Measurements from ENCODE around the gene AKAP9.
"Not testable (repeated sequence)": the region's sequence is repeated elsewhere in the genome, so short reads cannot be mapped to it uniquely, and the experiment has no call there.

AKAP9 gene

DNA sequence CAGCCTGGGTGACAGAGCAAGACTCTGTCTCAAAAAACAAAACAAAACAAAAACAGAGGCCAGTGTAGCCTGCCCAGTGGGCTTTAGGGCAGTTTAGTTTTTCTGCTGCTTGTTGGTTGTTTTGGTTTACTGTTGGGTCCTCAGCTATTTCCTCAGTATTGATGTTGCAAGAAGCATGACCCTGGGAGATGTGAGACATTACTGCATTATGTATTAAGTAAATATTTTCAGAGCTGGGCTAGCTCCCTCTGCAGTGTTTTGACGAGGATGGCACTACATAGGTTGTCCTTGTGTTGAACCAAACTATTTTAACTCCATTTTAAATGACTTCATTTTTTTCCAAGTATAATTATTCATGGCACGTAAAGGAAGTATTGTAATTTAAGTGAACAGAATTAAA lies 4.8 kb downstream of the AKAP9 start:
- Histone ChIP-seq H3K9me3 (no peaks in the 10 kb centered on the region), H3K4me1 (ENCODE audit: control insufficient read depth in 1 of 2, insufficient read depth in 1 of 2, low read depth in 1 of 2, low read length in 1 of 2) (peaks cover 22 to 33% of the 10 kb centered on the region in 2 experiments), H3K27ac (peak overlapping the region; percentile 28), H3K4me3 (ENCODE audit: low read depth in 1 of 2, low read length in 1 of 2) (no peak overlapping the region), H3K27me3 (no peaks in the 10 kb centered on the region), H3K36me3 (no peaks in the 10 kb centered on the region)
- TF ChIP-seq, protein P1, sequence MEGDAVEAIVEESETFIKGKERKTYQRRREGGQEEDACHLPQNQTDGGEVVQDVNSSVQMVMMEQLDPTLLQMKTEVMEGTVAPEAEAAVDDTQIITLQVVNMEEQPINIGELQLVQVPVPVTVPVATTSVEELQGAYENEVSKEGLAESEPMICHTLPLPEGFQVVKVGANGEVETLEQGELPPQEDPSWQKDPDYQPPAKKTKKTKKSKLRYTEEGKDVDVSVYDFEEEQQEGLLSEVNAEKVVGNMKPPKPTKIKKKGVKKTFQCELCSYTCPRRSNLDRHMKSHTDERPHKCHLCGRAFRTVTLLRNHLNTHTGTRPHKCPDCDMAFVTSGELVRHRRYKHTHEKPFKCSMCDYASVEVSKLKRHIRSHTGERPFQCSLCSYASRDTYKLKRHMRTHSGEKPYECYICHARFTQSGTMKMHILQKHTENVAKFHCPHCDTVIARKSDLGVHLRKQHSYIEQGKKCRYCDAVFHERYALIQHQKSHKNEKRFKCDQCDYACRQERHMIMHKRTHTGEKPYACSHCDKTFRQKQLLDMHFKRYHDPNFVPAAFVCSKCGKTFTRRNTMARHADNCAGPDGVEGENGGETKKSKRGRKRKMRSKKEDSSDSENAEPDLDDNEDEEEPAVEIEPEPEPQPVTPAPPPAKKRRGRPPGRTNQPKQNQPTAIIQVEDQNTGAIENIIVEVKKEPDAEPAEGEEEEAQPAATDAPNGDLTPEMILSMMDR (IDR thresholded peaks at IDR 0.05), result no peak

DNA sequence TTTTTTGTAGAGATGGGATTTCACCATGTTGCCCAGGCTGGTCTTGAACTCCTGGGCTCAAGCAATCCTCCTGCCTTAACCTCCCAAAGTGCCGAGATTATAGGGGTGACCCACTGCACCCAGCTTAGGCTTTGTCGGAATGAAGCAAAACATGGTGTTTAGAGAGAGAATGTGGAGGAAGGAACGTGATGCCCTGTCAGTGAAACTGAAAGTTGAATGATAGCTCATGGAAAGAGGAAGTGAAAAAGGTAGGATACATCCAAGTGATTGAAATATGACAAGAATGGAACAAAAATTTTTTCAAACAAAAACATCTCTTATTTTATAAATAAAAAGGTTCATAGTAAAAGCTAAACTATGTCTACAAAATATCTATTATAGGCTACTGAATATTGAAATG lies 5.9 kb downstream of the AKAP9 start:
- H3K4me1 ChIP-seq (ENCODE audit: control insufficient read depth in 1 of 2, insufficient read depth in 1 of 2, low read depth in 1 of 2, low read length in 1 of 2), result peaks cover 18 to 30% of the 10 kb centered on the region in 2 experiments
- no peaks in the 10 kb centered on the region for H3K36me3 ChIP-seq
- peak overlapping the region; percentile 66 for H3K27ac ChIP-seq
- H3K27me3 ChIP-seq, result no peaks in the 10 kb centered on the region
- H3K9me3 ChIP-seq, result no peaks in the 10 kb centered on the region
- TF ChIP-seq, protein P1 (IDR thresholded peaks at IDR 0.05), result no peak
- no peak overlapping the region for H3K4me3 ChIP-seq (ENCODE audit: low read depth in 1 of 2, low read length in 1 of 2)

- no peak overlapping the region for H3K27ac ChIP-seq
- TF ChIP-seq, protein P1 (IDR thresholded peaks at IDR 0.05), result no peak
- no peak overlapping the region for H3K4me3 ChIP-seq (ENCODE audit: low read depth in 1 of 2, low read length in 1 of 2)
- H3K4me1 ChIP-seq (ENCODE audit: control insufficient read depth in 1 of 2, insufficient read depth in 1 of 2, low read depth in 1 of 2, low read length in 1 of 2), result peaks cover 8 to 17% of the 10 kb centered on the region in 2 experiments
- no peaks in the 10 kb centered on the region for H3K27me3 ChIP-seq
- H3K36me3 ChIP-seq, result no peaks in the 10 kb centered on the region
- no peaks in the 10 kb centered on the region for H3K9me3 ChIP-seq
These were observed 7.3 kb downstream of the AKAP9 start for GRCh38 chr7:91947948-91948347.

- no peaks in the 10 kb centered on the region for H3K27me3 ChIP-seq
- no peak overlapping the region for H3K27ac ChIP-seq
- TF ChIP-seq, protein P1 (IDR thresholded peaks at IDR 0.05), result no peak
- H3K4me3 ChIP-seq (ENCODE audit: low read depth in 1 of 2, low read length in 1 of 2), result no peak overlapping the region
- H3K36me3 ChIP-seq, result no peaks in the 10 kb centered on the region
- H3K4me1 ChIP-seq (ENCODE audit: control insufficient read depth in 1 of 2, insufficient read depth in 1 of 2, low read depth in 1 of 2, low read length in 1 of 2), result peaks cover 8 to 17% of the 10 kb centered on the region in 2 experiments
- no peaks in the 10 kb centered on the region for H3K9me3 ChIP-seq
These were observed 8.8 kb downstream of the AKAP9 start for GRCh38 chr7:91949221-91950009.

DNA sequence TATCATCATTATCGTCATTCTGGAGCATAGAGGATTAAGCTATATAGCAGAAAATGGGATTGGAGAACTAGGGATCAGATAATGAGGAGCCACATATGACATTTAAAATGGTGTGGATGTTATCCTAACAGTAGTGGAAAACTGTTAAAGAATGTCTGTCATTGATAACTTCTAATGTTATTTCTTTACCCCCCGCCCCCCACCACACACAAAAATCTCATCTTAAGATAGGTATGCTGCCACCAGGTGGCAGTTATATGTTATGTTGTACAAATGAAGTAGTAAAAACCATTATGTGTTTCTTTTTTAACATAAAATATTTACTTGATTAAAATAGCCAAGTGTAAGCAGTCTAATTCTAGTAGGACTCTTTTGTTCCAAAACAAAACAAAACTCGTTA lies 13.0 kb downstream of the AKAP9 start:
- Histone ChIP-seq H3K4me1 (ENCODE audit: control insufficient read depth in 1 of 2, insufficient read depth in 1 of 2, low read depth in 1 of 2, low read length in 1 of 2) (no peaks in the 10 kb centered on the region), H3K9me3 (no peaks in the 10 kb centered on the region), H3K27me3 (no peaks in the 10 kb centered on the region), H3K27ac (no peak overlapping the region), H3K36me3 (no peaks in the 10 kb centered on the region), H3K4me3 (ENCODE audit: low read depth in 1 of 2, low read length in 1 of 2) (no peak overlapping the region)
- TF ChIP-seq, protein P1 (IDR thresholded peaks at IDR 0.05), result no peak

DNA sequence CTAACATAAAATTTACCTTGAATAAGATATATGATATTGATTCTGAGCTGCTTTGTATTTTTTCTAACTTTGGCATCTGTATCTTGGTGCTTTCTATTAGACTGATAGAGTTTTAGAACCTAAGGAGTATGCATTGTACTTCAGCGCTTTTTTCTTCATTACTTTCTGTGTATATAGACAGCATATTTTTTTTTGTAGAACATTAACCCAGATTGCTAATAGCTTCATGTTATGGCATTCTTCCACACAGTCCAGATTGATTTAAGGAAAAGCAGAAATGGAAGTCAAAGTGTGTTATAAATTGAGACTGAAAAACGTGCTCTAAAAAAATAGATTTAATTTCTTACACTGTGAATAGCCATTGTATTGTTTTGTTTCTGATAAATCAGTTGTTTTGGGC lies 15.8 kb downstream of the AKAP9 start:
- H3K4me3 ChIP-seq (ENCODE audit: low read depth in 1 of 2, low read length in 1 of 2); H3K27ac ChIP-seq; H3K4me1 ChIP-seq (ENCODE audit: control insufficient read depth in 1 of 2, insufficient read depth in 1 of 2, low read depth in 1 of 2, low read length in 1 of 2); H3K27me3 ChIP-seq; H3K9me3 ChIP-seq; H3K36me3 ChIP-seq: not testable (repeated sequence)

Measured in neutrophil (primary cell).